ENCODE results near the gene EEF1AKMT4. TPM values are rescaled to one million over a fixed set of nuclear protein-coding genes. Genes with fewer than 3 reads are reported as not detected.

Gene EEF1AKMT4
- total RNA-seq, 1 experiment from 2014 or later = 11.7 TPM

GRCh38 chr3:184248454-184249411 lies 739 bp upstream of the EEF1AKMT4 start, which contains the start of gene ALG3:
ALG3 (minus strand) TSS chr3:184248962; CDS start chr3:184248940, 22 bp downstream.
- Histone ChIP-seq H2AFZ (peak within 1 kb of the TSS; percentile 100), H3F3A (ENCODE audit: insufficient read depth, low read depth) (peaks cover 35% of the 10 kb centered on the region), H3K4me3 (peak within 1 kb of the TSS; percentile 96), H3K4me1 (replicated peaks; ENCODE audit: insufficient read depth) (peaks cover 18% of the 10 kb centered on the region), H3K36me3 (ENCODE audit: low read depth) (peaks cover 25% of the 10 kb centered on the region), H4K20me1 (ENCODE audit: insufficient read depth) (peaks cover 6% of the 10 kb centered on the region; the same call in 1 of the 2 replicates), H3K27ac (peak within 1 kb of the TSS; percentile 90), H3K4me2 (peak within 1 kb of the TSS; percentile 100), H3K79me2 (ENCODE audit: low read depth) (peaks cover 71% of the 10 kb centered on the region), H3K27me3 (ENCODE audit: insufficient read depth, low read depth) (no peaks in the 10 kb centered on the region), H3K9me3 (ENCODE audit: insufficient read depth, low read depth) (no peaks in the 10 kb centered on the region), H3K9me2 (ENCODE audit: insufficient read depth) (no peaks in the 10 kb centered on the region)
- peak; percentile 79 to 91 for DNase-seq
- CTCF ChIA-PET = interaction anchor here (0.6 kb wide), 1 partner anchor 36 kb away, joined by 5 read pairs; no protein-coding TSS in a partner anchor
- no TSS peak for BruUV-seq (replicated peaks)
- POLR2A ChIA-PET (ENCODE audit: unreplicated experiment) = no interaction called here
- intact Hi-C loops (cut with micrococcal nuclease; ENCODE audit: unreplicated experiment) = loop anchor here (1.0 to 2.0 kb wide), 4 partner anchors 12 to 208 kb away; partner anchors contain the start of gene PSMD2
- no peak for TF ChIP-seq EZH2 (IDR thresholded peaks at IDR 0.05; ENCODE audit: low read depth)
- TF ChIP-seq CTCF (conservative IDR thresholded peaks at IDR 0.05) = no peak

- intact Hi-C loops (cut with micrococcal nuclease; ENCODE audit: unreplicated experiment) = loop anchor here (1.0 to 5.0 kb wide), 3 partner anchors 39 to 355 kb away; no protein-coding TSS in a partner anchor
- POLR2A ChIA-PET (ENCODE audit: unreplicated experiment) = interaction anchor here (0.6 kb wide), 1 partner anchor 12 kb away, joined by 22 read pairs; no protein-coding TSS in a partner anchor
Measured at GRCh38 chr3:184250167-184250828, 826 bp downstream of the EEF1AKMT4 start.

More at GRCh38 chr3:184250167-184250828, 826 bp downstream of the EEF1AKMT4 start:
- TF ChIP-seq EZH2 (IDR thresholded peaks at IDR 0.05; ENCODE audit: low read depth) (no peak), CTCF (conservative IDR thresholded peaks at IDR 0.05) (peak; percentile 97)
- H3K27ac ChIP-seq = peak overlapping the region; percentile 90
- peaks cover 18% of the 10 kb centered on the region for H3K4me1 ChIP-seq (replicated peaks; ENCODE audit: insufficient read depth)
- peaks cover 11% of the 10 kb centered on the region for H3K36me3 ChIP-seq (ENCODE audit: low read depth)
- H3K9me3 ChIP-seq (ENCODE audit: insufficient read depth, low read depth) = no peaks in the 10 kb centered on the region
- peak; percentile 92 to 97 for DNase-seq
- peaks cover 71% of the 10 kb centered on the region for H3K79me2 ChIP-seq (ENCODE audit: low read depth)
- BruUV-seq (replicated peaks) = no TSS peak
- H3K27me3 ChIP-seq (ENCODE audit: insufficient read depth, low read depth) = no peaks in the 10 kb centered on the region
- H2AFZ ChIP-seq = peak overlapping the region; percentile 93
- peaks cover 35% of the 10 kb centered on the region for H3F3A ChIP-seq (ENCODE audit: insufficient read depth, low read depth)
- peak overlapping the region; percentile 100 for H3K4me2 ChIP-seq
- peaks cover 6% of the 10 kb centered on the region; the same call in 1 of the 2 replicates for H4K20me1 ChIP-seq (ENCODE audit: insufficient read depth)
- no peaks in the 10 kb centered on the region for H3K9me2 ChIP-seq (ENCODE audit: insufficient read depth)
- peak overlapping the region; percentile 96 for H3K4me3 ChIP-seq
- CTCF ChIA-PET = interaction anchor here (0.9 to 1.0 kb wide), 3 partner anchors 11 to 98 kb away, joined by 4 to 10 read pairs (median 5); no protein-coding TSS in a partner anchor

Data from PC-9 (cell line).